WI38 (cell line): ENCODE results near the gene CFAP45.

Source experiments
- H3K4me3 ChIP-seq: 2 replicates; pipeline ENCODE4 v1.5.1; 2011; ENCODE audit warnings: low read depth, mild to moderate bottlenecking, control low read depth, low read length
- TF ChIP-seq, protein P1 (sequence below): IDR thresholded peaks from 2 replicates; pipeline ENCODE4 v1.5.1; 2012; ENCODE audit warnings: low read depth, mild to moderate bottlenecking, control low read depth, low read length

The CFAP45 gene

GRCh38 chr1:159895836-159896545 lies 4.0 kb downstream of the CFAP45 start:
- H3K4me3 ChIP-seq: no peak overlapping the region
- TF ChIP-seq, protein P1, sequence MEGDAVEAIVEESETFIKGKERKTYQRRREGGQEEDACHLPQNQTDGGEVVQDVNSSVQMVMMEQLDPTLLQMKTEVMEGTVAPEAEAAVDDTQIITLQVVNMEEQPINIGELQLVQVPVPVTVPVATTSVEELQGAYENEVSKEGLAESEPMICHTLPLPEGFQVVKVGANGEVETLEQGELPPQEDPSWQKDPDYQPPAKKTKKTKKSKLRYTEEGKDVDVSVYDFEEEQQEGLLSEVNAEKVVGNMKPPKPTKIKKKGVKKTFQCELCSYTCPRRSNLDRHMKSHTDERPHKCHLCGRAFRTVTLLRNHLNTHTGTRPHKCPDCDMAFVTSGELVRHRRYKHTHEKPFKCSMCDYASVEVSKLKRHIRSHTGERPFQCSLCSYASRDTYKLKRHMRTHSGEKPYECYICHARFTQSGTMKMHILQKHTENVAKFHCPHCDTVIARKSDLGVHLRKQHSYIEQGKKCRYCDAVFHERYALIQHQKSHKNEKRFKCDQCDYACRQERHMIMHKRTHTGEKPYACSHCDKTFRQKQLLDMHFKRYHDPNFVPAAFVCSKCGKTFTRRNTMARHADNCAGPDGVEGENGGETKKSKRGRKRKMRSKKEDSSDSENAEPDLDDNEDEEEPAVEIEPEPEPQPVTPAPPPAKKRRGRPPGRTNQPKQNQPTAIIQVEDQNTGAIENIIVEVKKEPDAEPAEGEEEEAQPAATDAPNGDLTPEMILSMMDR: no peak

GRCh38 chr1:159895286-159895685 lies 4.7 kb downstream of the CFAP45 start:
- TF ChIP-seq, protein P1: no peak

GRCh38 chr1:159892944-159893343 lies 7.0 kb downstream of the CFAP45 start:
- H3K4me3 ChIP-seq: no peak overlapping the region
- TF ChIP-seq, protein P1: no peak

More at GRCh38 chr1:159895286-159895685, 4.7 kb downstream of the CFAP45 start:
- H3K4me3 ChIP-seq: no peak overlapping the region

- TF ChIP-seq, protein P1: peak; percentile 98
- no peak overlapping the region for H3K4me3 ChIP-seq
Measured at GRCh38 chr1:159891275-159892157, 8.4 kb downstream of the CFAP45 start.

GRCh38 chr1:159890390-159890789 lies 9.6 kb downstream of the CFAP45 start:
- H3K4me3 ChIP-seq: no peak overlapping the region
- TF ChIP-seq, protein P1: no peak

DNA sequence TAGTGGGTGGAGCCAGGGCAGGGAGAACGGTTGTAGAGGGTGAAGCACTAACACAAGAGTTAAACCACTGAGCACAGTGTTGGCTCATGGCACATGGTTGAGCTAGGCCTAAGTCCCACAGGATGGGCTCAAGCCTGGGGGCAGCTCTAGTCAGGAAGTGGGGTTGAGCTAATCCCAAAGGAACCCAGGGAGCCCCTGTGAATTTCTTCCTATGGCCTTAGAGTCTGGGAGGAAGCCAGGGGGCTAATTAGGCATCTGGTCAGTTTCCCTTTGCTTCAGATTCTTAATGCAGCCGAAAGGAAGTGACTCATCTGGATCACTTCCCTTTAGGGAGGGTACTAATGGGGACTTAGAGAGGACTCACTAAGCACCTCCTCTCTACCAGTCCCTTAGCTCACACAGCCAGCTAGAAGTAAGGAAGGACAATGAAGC lies 10.1 kb downstream of the CFAP45 start:
- no peak overlapping the region for H3K4me3 ChIP-seq
- TF ChIP-seq, protein P1: no peak

DNA sequence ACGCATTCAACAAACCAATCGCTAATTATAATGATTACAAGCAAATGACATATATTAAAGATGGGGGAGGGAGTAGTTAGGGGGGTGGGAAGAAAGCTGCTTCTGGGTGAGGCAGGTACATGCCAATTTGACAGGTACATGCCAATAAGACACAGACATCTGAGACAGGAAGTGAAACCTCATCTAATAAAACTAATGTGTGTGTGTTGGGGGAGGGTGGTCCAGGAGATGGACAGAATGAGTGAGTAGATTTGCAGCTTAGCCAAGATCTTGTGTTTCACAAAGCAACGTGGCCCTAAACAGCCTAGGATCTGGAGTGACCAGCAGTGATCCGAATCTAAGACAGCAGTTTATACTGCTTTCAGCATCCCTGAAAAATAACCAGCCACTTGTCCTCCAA lies 10.8 kb downstream of the CFAP45 start:
- no peak overlapping the region for H3K4me3 ChIP-seq
- TF ChIP-seq, protein P1: no peak
